GM13976 (cell line): ENCODE measurements around the gene RANBP10.

Experiments
- DNase-seq: peaks from one replicate; pipeline ENCODE4 v3.0.0; 2012; ENCODE audit warnings: low spot score
- CTCF ChIP-seq: IDR thresholded peaks from 2 replicates; pipeline ENCODE4 v1.5.1; 2012; ENCODE audit warnings: borderline replicate concordance, mild to moderate bottlenecking; ENCODE audit not compliant: insufficient read depth; ENCODE audit errors: extremely low read depth, missing control alignments, control extremely low read depth
- in situ Hi-C: fragments of 300-500 bp; cut with MboI; formaldehyde crosslinking; loops from one replicate; pipeline ENCODE4 v1.12.0; 2022; ENCODE audit warnings: low sequenced_read_pairs, mixed read lengths, inconsistent platforms; ENCODE audit not compliant: unreplicated experiment

The RANBP10 gene

GRCh38 chr16:67780847-67781564, 25.4 kb downstream of the RANBP10 start:
- TF ChIP-seq CTCF, result no peak
- in situ Hi-C loops, result no loop called here
- DNase-seq, result no peak

- no peak for TF ChIP-seq CTCF
- DNase-seq, result no peak
- in situ Hi-C loops, result no loop called here
Observed at GRCh38 chr16:67779256-67780014, 26.9 kb downstream of the RANBP10 start.

- no peak for DNase-seq
Observed at GRCh38 chr16:67775273-67775672, 31.1 kb downstream of the RANBP10 start.

GRCh38 chr16:67774457-67774853, 31.9 kb downstream of the RANBP10 start:
- no peak for DNase-seq
- TF ChIP-seq CTCF, result no peak
- in situ Hi-C loops, result no loop called here

More at GRCh38 chr16:67775273-67775672, 31.1 kb downstream of the RANBP10 start:
- no peak for TF ChIP-seq CTCF
- in situ Hi-C loops, result no loop called here

- in situ Hi-C loops, result no loop called here
- no peak for DNase-seq
- TF ChIP-seq CTCF, result no peak
Observed at GRCh38 chr16:67773569-67774456, 32.5 kb downstream of the RANBP10 start.

GRCh38 chr16:67773099-67773498, 33.3 kb downstream of the RANBP10 start:
- in situ Hi-C loops, result no loop called here
- TF ChIP-seq CTCF, result no peak
- DNase-seq, result no peak
